Amniotic epithelial cell (primary cell): ENCODE results near the gene MMP15.

Experiments
- DNase-seq: peaks from one replicate; pipeline ENCODE4 v3.0.0-alpha.2; 2010; ENCODE audit warnings: low read depth

MMP15 gene

GRCh38 chr16:58019866-58020538, 5.6 kb upstream of the MMP15 start:
- DNase-seq, result no peak

DNA sequence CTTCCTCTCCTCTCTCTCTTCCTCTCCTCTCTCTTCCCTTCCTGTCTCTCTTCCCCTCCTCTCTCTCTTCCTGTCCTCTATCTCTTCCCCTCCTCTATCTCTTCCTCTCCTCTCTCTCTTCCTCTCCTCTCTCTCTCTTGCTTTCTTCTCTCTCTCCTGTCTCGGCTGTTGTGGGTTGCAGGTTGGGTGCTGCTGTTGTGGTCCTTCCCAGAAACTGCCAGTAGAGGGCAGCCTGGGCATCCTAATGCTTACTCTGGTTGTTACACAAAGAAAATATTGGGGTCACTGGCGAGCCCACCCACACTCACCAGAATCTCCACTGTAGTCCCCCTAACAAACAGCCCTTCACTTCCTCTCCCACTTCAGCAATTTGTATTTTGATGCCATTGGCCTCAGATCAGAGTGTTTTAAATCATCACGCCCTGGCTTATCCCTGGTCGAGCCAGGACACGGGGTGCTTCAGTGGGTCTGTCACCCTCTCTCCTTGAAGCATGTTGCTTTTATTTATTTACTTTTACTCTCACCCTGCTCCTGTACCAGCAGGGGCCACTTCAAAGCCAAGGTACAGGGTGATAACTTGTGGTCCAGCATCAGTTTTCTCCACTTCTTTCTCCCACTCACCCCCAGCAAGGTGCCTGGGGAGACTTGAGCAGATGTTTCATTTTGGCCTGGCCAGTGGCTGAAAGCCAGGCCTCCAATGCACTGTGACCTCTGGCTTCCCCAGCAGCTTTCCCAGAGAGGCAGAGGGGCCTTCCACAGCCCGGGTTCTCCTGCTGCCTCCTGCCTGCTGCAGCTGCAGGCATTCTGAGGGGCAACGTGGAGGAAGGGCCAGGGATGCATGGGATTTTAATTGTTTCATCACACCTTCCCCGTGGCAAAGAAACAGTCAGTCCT, 4.7 kb upstream of the MMP15 start:
- no peak for DNase-seq

GRCh38 chr16:58021661-58022551, 3.6 kb upstream of the MMP15 start:
- DNase-seq, result peak; percentile 55

- peak; percentile 73 for DNase-seq
These were observed 2.8 kb upstream of the MMP15 start for GRCh38 chr16:58022601-58023371.

- DNase-seq, result no peak
These were observed 836 bp upstream of the MMP15 start for GRCh38 chr16:58024486-58025350.

DNA sequence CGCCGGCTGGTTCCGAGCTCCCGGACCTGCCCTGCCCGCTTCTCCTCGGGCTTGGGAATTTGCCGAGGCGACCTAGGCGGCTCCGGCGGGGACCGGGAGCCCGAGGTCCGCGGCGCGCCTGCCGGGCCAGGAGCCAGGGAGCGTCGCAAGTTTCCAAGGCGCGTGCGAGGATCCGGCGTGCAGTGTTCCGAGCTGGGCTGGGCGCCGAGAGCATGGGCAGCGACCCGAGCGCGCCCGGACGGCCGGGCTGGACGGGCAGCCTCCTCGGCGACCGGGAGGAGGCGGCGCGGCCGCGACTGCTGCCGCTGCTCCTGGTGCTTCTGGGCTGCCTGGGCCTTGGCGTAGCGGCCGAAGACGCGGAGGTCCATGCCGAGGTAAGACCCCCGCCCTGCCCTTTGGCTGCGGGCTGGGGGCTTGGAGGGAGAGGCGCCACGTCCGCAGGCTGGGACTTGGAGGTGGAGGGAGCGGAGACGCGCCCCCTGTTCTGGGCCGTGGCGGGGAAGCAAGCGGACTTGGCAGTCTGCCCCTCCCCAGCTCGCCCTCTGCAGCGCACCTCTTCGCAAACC, 668 bp downstream of the MMP15 start:
- peak; percentile 31 for DNase-seq

- DNase-seq, result no peak
These were observed 1.2 kb downstream of the MMP15 start for GRCh38 chr16:58026705-58027160.

DNA sequence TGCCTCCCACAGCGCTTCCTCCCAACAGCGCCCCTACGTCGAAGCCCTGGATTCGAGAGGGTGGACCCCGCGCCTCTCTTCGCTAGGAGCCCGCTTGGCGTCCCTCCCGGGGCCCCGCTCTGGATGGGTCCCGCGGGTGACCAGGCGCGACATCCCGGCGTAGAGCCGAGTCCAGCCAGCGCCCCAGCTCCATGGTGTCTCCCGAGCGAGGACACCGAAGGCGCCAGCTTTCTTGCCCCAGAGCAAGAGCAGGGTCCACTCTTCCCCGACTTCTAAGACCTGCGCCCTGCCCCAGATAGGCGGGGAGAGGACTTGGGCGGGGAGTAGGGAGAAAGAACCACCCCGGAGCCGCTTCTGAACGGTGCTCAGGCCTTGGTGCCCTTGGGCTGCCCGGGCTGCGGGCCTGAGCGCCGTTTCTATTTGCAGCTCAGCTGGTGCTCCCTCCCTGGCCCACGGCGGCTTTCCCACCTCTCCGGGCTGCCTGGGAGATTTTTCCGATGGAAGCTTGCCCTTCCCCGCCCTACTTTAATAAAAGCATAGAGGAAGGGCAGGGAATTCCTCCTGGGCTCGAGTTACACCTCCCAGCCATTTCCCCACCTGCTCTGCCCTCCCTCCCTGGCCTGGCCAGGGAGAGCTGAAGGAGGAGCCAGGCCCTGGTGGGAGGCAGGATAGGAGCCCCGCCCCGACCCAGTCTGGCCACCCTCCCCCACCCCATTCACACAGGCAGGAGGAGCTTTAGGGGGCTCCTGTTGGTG, 1.8 kb downstream of the MMP15 start:
- peak; percentile 37 for DNase-seq

DNA sequence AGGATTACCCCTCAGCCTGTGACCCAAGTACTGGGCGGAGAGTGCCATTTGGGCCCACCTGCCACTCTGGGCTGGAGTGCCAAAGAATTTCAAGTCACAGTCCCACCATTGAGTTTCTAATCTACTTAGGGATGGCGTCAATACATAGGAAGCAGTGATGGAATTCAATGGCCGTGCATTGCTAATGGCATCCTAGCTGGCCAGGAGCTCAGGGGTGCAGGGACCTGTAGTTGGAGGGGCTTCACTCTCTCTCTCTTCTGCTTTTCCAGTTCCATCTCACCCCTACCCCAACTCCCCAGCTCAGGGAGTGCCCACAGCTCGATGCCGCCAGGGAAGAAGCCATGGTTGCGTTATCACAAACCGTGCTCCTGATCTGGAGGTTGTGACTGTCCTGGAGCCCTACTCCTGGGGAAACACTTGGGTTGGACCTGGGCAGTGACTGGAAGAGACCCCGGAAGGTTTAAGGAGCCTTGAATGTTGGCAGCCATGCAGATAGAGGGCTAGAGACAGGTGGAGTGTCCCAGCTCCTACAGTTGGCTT, 2.4 kb downstream of the MMP15 start:
- DNase-seq, result no peak

DNA sequence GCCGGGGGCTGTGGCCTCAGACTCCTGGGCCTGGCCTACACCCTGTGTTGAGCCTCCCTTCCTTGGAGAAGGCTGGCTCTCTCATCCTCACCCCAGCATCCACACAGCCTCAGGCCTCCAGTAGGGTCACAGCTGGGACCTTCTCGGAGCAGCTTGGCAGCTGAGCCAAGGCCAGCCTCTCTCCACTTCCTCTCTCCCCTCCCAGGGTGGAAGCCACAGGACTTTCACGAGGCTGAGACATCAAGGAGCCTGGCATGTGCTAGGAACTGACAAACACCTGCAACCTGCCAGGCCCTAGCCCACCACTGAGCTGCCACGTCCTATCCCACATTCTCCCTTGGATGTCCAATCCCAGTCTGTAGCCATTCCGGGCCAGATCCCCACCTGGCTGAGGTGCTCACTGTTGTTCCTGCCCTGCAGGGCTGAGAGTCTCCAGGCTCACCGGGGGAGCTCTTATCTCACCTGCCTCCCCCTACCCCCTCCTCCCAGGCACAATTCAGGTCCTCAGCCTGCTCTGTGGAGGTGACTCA, 3.1 kb downstream of the MMP15 start:
- no peak for DNase-seq

GRCh38 chr16:58029410-58029809, 3.9 kb downstream of the MMP15 start:
- no peak for DNase-seq

GRCh38 chr16:58030136-58030840, 4.7 kb downstream of the MMP15 start:
- DNase-seq, result no peak

DNA sequence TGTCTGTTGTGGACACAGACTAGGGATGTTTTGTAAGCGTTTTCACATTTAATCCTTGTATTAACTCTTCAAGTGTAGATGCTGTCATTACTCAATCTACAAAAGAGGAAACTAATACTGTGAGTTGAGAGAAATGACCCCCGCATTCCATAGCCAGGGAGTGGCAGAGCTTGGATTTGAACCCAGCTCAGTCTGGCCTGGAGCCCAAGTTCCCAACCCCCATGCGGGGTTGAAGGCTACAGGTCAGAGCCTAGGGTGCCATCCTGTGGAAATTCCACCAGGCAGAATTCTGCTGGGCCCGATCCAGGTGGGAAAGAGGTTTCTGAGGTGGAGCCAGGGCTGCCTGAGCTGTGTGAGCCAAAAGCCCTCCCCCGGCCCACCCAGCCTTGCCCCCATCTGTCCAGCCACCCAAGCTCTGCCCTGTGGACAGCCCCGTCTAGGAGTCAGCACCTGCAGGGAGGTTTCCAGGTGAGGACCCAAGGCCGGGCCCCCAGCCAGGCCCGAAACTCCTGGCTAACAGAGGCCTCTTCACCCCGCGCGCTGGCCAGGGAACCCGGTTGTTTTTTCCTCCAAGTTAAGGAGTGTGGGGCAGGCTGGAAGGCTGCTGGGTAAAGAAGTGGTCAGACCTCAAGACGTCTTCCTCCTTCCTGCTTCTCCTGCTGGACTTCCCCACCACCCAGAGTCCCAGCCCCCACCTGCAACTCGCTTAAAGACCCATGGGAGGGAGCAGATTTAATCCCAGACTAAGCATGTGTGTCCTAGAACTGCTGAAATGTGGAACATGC, 5.7 kb downstream of the MMP15 start:
- no peak for DNase-seq

DNA sequence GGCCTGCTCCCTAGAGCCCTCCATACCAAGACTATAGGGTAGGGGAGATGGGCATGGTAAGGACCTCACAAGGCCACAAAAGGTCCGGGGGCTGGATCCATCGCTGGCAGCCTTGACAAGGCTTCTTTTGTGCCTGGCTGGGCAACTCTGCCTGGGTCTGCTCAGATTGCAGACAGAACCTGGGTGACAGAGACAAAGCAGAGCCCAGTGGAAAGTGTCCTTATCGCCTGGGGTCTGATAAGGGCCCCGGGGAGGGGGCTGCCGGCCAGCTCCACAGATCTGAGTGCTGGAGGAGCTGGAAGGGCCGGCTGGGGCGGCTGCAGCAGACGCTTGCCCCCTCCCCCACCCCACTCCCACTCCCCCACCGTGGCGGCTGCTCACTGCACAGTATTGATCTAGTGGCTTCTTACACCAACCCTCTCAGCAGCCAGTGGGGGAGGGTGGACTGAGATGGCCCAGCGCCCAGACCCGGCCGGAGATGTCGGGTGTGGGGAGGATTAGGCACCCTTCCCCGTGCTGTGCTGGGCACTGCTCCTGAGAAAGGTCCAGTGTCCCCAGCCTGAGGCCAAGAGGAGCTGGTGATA, 7.2 kb downstream of the MMP15 start:
- DNase-seq, result no peak

- no peak for DNase-seq
These were observed 8.7 kb downstream of the MMP15 start for GRCh38 chr16:58034128-58034685.

GRCh38 chr16:58034774-58035173, 9.2 kb downstream of the MMP15 start:
- no peak for DNase-seq
